PFSK-1 (cell line): ENCODE measurements around the gene NKAIN2.

Source experiments
- FOXP2 ChIP-seq: optimal IDR thresholded peaks from 2 replicates; pipeline ENCODE3; 2011; ENCODE audit warnings: borderline replicate concordance, control low read depth, inconsistent platforms; ENCODE audit not compliant: insufficient read depth; ENCODE audit errors: extremely low read length, extremely low read depth
- POLR2AphosphoS5 ChIP-seq: IDR thresholded peaks from 2 replicates; pipeline ENCODE4 v1.6.1; 2012; ENCODE audit warnings: low read depth, mild to moderate bottlenecking, control low read depth, low read length, moderate library complexity

DNA sequence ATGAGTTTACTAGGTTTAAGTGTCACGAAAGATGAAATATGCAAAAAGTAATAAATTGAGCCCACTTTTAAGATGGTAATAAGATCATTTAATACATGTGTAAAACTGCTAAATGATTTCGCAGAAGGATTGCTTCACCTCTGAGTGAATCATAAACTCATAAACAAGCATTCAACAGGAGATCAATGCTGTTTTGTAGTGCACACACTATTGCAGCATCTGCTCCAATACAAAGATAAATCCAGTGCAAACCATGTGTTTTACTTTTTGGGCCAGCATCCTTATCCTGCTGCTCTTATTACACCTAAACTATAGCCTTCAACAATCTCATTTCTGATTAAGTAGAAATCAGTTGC, 400.1 kb downstream of the NKAIN2 start:
- TF ChIP-seq FOXP2 (no peak), POLR2AphosphoS5 (no peak)
